Iris pigment epithelial cell (primary cell): ENCODE measurements around the gene IL13.
"Not testable (repeated sequence)": the region's sequence is repeated elsewhere in the genome, so short reads cannot be mapped to it uniquely, and the experiment has no call there.

Experiments
- DNase-seq: peaks from one replicate; pipeline ENCODE4 v3.0.0-alpha.2; 2011; ENCODE audit warnings: low read depth

Gene IL13

GRCh38 chr5:132657676-132658380 lies at the start of gene IL13:
Gene IL13, plus strand, starts transcription at chr5:132658173. Its CDS starts 14 bp downstream, at chr5:132658187.
- DNase-seq, result no peak

GRCh38 chr5:132611965-132612364 lies 46.0 kb upstream of the IL13 start:
- no peak for DNase-seq

GRCh38 chr5:132612846-132613245 lies 45.1 kb upstream of the IL13 start:
- no peak for DNase-seq

- DNase-seq, result no peak
Measured at GRCh38 chr5:132621699-132622098, 36.3 kb upstream of the IL13 start.

GRCh38 chr5:132622608-132623007 lies 35.4 kb upstream of the IL13 start:
- no peak for DNase-seq

- DNase-seq, result no peak
Measured at GRCh38 chr5:132627470-132627869, 30.5 kb upstream of the IL13 start.

GRCh38 chr5:132628814-132629213 lies 29.2 kb upstream of the IL13 start:
- no peak for DNase-seq

GRCh38 chr5:132629230-132629944 lies 28.6 kb upstream of the IL13 start:
- DNase-seq, result no peak

- DNase-seq, result not testable (repeated sequence)
Measured at GRCh38 chr5:132633587-132633986, 24.4 kb upstream of the IL13 start.

- DNase-seq, result no peak
Measured at GRCh38 chr5:132635873-132636272, 22.1 kb upstream of the IL13 start.

GRCh38 chr5:132637241-132637640 lies 20.7 kb upstream of the IL13 start:
- no peak for DNase-seq

GRCh38 chr5:132639706-132640130 lies 18.3 kb upstream of the IL13 start:
- no peak for DNase-seq

GRCh38 chr5:132640613-132641012 lies 17.4 kb upstream of the IL13 start:
- DNase-seq, result no peak

- DNase-seq, result no peak
Measured at GRCh38 chr5:132641241-132641723, 16.7 kb upstream of the IL13 start.

- DNase-seq, result no peak
Measured at GRCh38 chr5:132641841-132642240, 16.1 kb upstream of the IL13 start.

GRCh38 chr5:132644177-132644576 lies 13.8 kb upstream of the IL13 start:
- no peak for DNase-seq

- DNase-seq, result no peak
Measured at GRCh38 chr5:132646583-132647266, 11.2 kb upstream of the IL13 start.

GRCh38 chr5:132647473-132647872 lies 10.5 kb upstream of the IL13 start:
- DNase-seq, result no peak

- no peak for DNase-seq
Measured at GRCh38 chr5:132648355-132648754, 9.6 kb upstream of the IL13 start.

GRCh38 chr5:132651838-132652469 lies 6.0 kb upstream of the IL13 start:
- no peak for DNase-seq

GRCh38 chr5:132653716-132654115 lies 4.3 kb upstream of the IL13 start:
- DNase-seq, result no peak
